ENCODE results near the gene SLC4A4. TPM values are rescaled to one million over a fixed set of nuclear protein-coding genes. Genes with fewer than 3 reads are reported as not detected.

The SLC4A4 gene
- total RNA-seq, 1 experiment from 2014 or later = 0.92 TPM

DNA sequence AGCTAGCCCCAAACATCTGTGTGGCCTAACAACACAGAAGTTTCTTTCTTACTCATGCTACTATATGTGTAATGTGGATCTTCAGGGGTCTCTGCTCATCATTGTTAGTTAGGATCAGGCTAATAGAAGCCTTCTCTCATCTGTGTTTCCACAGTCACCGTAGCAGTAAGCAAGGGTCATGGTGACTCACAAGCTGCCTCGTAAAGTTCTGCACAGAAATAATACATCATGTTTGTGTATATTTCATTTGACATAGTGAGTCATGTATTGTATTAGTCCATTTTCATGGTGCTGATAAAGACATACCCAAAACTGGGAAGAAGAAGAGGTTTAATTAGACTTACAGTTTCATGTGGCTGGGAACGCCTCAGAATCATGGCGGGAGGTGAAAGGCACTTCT is 38.7 kb downstream of the SLC4A4 start:
- Mint-ChIP-seq H3K36me3 (ENCODE audit: insufficient read depth in 1 of 3, low read depth in 3 of 3) (no peaks in the 10 kb centered on the region), H3K9me3 (no peaks in the 10 kb centered on the region), H3K4me3 (no peak overlapping the region), H3K27me3 (ENCODE audit: low read depth) (no peaks in the 10 kb centered on the region), H3K4me1 (no peaks in the 10 kb centered on the region), H3K27ac (no peak overlapping the region)
- Histone ChIP-seq H3K79me2 (ENCODE audit: insufficient read depth, low read length) (no peaks in the 10 kb centered on the region), H3K4me2 (ENCODE audit: insufficient read depth, insufficient read length, low read length) (no peak overlapping the region), H3K9me3 (ENCODE audit: control insufficient read depth, low read depth, low read length) (no peaks in the 10 kb centered on the region), H2BK120ac (ENCODE audit: low read depth, low read length, poor library complexity, severe bottlenecking) (no peak overlapping the region), H2AK5ac (ENCODE audit: insufficient read length, low read length) (no peak overlapping the region), H4K91ac (ENCODE audit: insufficient read length, low read depth, low read length) (no peak overlapping the region), H3K18ac (ENCODE audit: insufficient read length, low read depth, low read length) (no peak overlapping the region), H4K8ac (replicated peaks; ENCODE audit: insufficient read length, low read depth, low read length) (no peak overlapping the region), H3K27ac (ENCODE audit: insufficient read length, low read depth, low read length) (no peak overlapping the region), H2BK15ac (ENCODE audit: low read depth, low read length) (no peak overlapping the region), H2BK20ac (ENCODE audit: low read depth, low read length, poor library complexity, severe bottlenecking) (no peak overlapping the region), H3T11ph (ENCODE audit: low read length) (no peak overlapping the region), H3K23me2 (ENCODE audit: insufficient read length, low read depth, low read length, poor library complexity, severe bottlenecking) (no peaks in the 10 kb centered on the region), H3K4me1 (ENCODE audit: insufficient read depth, low read length) (no peaks in the 10 kb centered on the region), H3K4ac (ENCODE audit: low read depth, low read length) (no peak overlapping the region), H3K9ac (ENCODE audit: extremely low read depth, insufficient read length, low read length) (no peak overlapping the region), H3K56ac (ENCODE audit: insufficient read length, low read depth, low read length) (no peak overlapping the region), H2BK12ac (ENCODE audit: insufficient read length, low read depth, low read length) (no peak overlapping the region), H3K79me1 (ENCODE audit: insufficient read depth, low read depth, low read length, poor library complexity, severe bottlenecking) (no peaks in the 10 kb centered on the region), H2AFZ (ENCODE audit: low read length) (no peak overlapping the region), H3K14ac (ENCODE audit: insufficient read depth, low read length) (no peak overlapping the region), H4K5ac (ENCODE audit: insufficient read length, low read depth, low read length) (no peak overlapping the region), H3K27me3 (ENCODE audit: insufficient read depth, low read length) (no peaks in the 10 kb centered on the region), H4K20me1 (ENCODE audit: control insufficient read depth, insufficient read depth, insufficient read length) (no peaks in the 10 kb centered on the region), H3K23ac (ENCODE audit: insufficient read length, low read depth, low read length) (no peak overlapping the region), H2BK5ac (ENCODE audit: insufficient read length, low read length) (no peak overlapping the region)
- WGBS (ENCODE audit: extremely low coverage, insufficient read length, low lambda C conversion rate) = no CpG with 5 or more reads among the region's 4 CpGs
- TF ChIP-seq, protein P1, sequence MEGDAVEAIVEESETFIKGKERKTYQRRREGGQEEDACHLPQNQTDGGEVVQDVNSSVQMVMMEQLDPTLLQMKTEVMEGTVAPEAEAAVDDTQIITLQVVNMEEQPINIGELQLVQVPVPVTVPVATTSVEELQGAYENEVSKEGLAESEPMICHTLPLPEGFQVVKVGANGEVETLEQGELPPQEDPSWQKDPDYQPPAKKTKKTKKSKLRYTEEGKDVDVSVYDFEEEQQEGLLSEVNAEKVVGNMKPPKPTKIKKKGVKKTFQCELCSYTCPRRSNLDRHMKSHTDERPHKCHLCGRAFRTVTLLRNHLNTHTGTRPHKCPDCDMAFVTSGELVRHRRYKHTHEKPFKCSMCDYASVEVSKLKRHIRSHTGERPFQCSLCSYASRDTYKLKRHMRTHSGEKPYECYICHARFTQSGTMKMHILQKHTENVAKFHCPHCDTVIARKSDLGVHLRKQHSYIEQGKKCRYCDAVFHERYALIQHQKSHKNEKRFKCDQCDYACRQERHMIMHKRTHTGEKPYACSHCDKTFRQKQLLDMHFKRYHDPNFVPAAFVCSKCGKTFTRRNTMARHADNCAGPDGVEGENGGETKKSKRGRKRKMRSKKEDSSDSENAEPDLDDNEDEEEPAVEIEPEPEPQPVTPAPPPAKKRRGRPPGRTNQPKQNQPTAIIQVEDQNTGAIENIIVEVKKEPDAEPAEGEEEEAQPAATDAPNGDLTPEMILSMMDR (conservative IDR thresholded peaks at IDR 0.05) = no peak
- no peak for DNase-seq

Data from H9 (cell line).